ENCODE measurements around the gene C19orf47.
A peak's percentile ranks its signal among the peaks of the same experiment; 100 is the strongest.

Gene C19orf47

GRCh38 chr19:40348125-40348913 is at the start of gene C19orf47, which contains the start of gene PLD3:
Gene C19orf47 (minus strand): TSS chr19:40348397. CDS start chr19:40341857, 6,540 bp downstream.
Gene PLD3 (plus strand): TSS chr19:40348695. CDS start chr19:40366484, 17,789 bp downstream.
- peak; percentile 92 for FAIRE-seq
- DNase-seq (ENCODE audit: low spot score) = peak; percentile 100

- FAIRE-seq (no peak), DNase-seq (ENCODE audit: low spot score) (no peak)
Measured at GRCh38 chr19:40397568-40397906, 49.3 kb upstream of the C19orf47 start.

- DNase-seq (ENCODE audit: low spot score) (no peak), FAIRE-seq (no peak)
Measured at GRCh38 chr19:40396886-40397567, 48.8 kb upstream of the C19orf47 start.

GRCh38 chr19:40395956-40396355 is 47.8 kb upstream of the C19orf47 start:
- FAIRE-seq (no peak), DNase-seq (ENCODE audit: low spot score) (no peak)

- FAIRE-seq (no peak), DNase-seq (ENCODE audit: low spot score) (no peak)
Measured at GRCh38 chr19:40394816-40395210, 46.6 kb upstream of the C19orf47 start.

- DNase-seq (ENCODE audit: low spot score) (no peak), FAIRE-seq (no peak)
Measured at GRCh38 chr19:40393894-40394815, 46.0 kb upstream of the C19orf47 start.

GRCh38 chr19:40392894-40393517 is 44.8 kb upstream of the C19orf47 start:
- no peak for FAIRE-seq

GRCh38 chr19:40392123-40392522 is 43.9 kb upstream of the C19orf47 start:
- DNase-seq (ENCODE audit: low spot score) (no peak), FAIRE-seq (no peak)

More at GRCh38 chr19:40392894-40393517, 44.8 kb upstream of the C19orf47 start:
- no peak for DNase-seq (ENCODE audit: low spot score)

GRCh38 chr19:40390084-40390742 is 42.0 kb upstream of the C19orf47 start, which contains the start of gene HIPK4:
Gene HIPK4 (minus strand): TSS chr19:40390181. CDS start chr19:40389902, 279 bp downstream.
- DNase-seq (ENCODE audit: low spot score) = no peak
- FAIRE-seq = no peak

- DNase-seq (ENCODE audit: low spot score) = no peak
- FAIRE-seq = no peak
Measured at GRCh38 chr19:40389404-40390083, 41.3 kb upstream of the C19orf47 start.

- FAIRE-seq (no peak), DNase-seq (ENCODE audit: low spot score) (no peak)
Measured at GRCh38 chr19:40388481-40388880, 40.3 kb upstream of the C19orf47 start.

- FAIRE-seq = no peak
- DNase-seq (ENCODE audit: low spot score) = no peak
Measured at GRCh38 chr19:40387155-40387554, 39.0 kb upstream of the C19orf47 start.

GRCh38 chr19:40383668-40384248 is 35.6 kb upstream of the C19orf47 start:
- FAIRE-seq (no peak), DNase-seq (ENCODE audit: low spot score) (no peak)

- no peak for DNase-seq (ENCODE audit: low spot score)
Measured at GRCh38 chr19:40381321-40381720, 33.1 kb upstream of the C19orf47 start.

GRCh38 chr19:40380199-40381037 is 32.2 kb upstream of the C19orf47 start:
- FAIRE-seq = peak; percentile 17

More at GRCh38 chr19:40381321-40381720, 33.1 kb upstream of the C19orf47 start:
- FAIRE-seq = no peak

GRCh38 chr19:40379446-40380198 is 31.4 kb upstream of the C19orf47 start:
- DNase-seq (ENCODE audit: low spot score) (no peak), FAIRE-seq (no peak)

More at GRCh38 chr19:40380199-40381037, 32.2 kb upstream of the C19orf47 start:
- DNase-seq (ENCODE audit: low spot score) = no peak

- no peak for DNase-seq (ENCODE audit: low spot score)
- FAIRE-seq = no peak
Measured at GRCh38 chr19:40378509-40378908, 30.3 kb upstream of the C19orf47 start.

Data from urothelium cell line (cell line).